Measurements from ENCODE around the gene EHMT2. TPM values are rescaled to one million over a fixed set of nuclear protein-coding genes. Genes with fewer than 3 reads are reported as not detected.

EHMT2 gene
- total and polyA plus RNA-seq, 2 of the 13 experiments (the other 11 are each of a cell fraction or from before 2014, with no cell fraction given): 55.2 to 69.2 TPM

- TF ChIP-seq GRHL1 (CRISPR knock-in tag; conservative IDR thresholded peaks at IDR 0.05) (no peak), POLR2G (IDR thresholded peaks at IDR 0.05; ENCODE audit: low read depth, low read length) (0 out of 2 replicates have a peak, but pooled peaks have one; percentile 1), MBD4 (IDR thresholded peaks at IDR 0.05; ENCODE audit: borderline replicate concordance, low read length) (0 out of 2 replicates have a peak, but pooled peaks have one; percentile 62), MED13 (CRISPR knock-in tag; IDR thresholded peaks at IDR 0.05) (no peak), ZNF567 (CRISPR knock-in tag; IDR thresholded peaks at IDR 0.05; ENCODE audit: borderline replicate concordance) (0 out of 2 replicates have a peak, but pooled peaks have one; percentile 24), ZNF383 (CRISPR knock-in tag; IDR thresholded peaks at IDR 0.05; ENCODE audit: borderline replicate concordance) (no peak), ZNF136 (CRISPR knock-in tag; IDR thresholded peaks at IDR 0.05; ENCODE audit: low read depth) (no peak), NFYC (CRISPR knock-in tag; IDR thresholded peaks at IDR 0.05) (no peak), ZNF720 (CRISPR knock-in tag; IDR thresholded peaks at IDR 0.05) (no peak), HDAC2 (CRISPR knock-in tag; IDR thresholded peaks at IDR 0.05) (no peak), ZNF749 (CRISPR knock-in tag; IDR thresholded peaks at IDR 0.05; ENCODE audit: borderline replicate concordance) (no peak), ZFP41 (CRISPR knock-in tag; IDR thresholded peaks at IDR 0.05; ENCODE audit: borderline replicate concordance) (no peak), ZNF207 (IDR thresholded peaks at IDR 0.05; ENCODE audit: borderline replicate concordance) (no peak), CAMTA2 (CRISPR knock-in tag; IDR thresholded peaks at IDR 0.05; ENCODE audit: borderline replicate concordance) (no peak), FOXO4 (CRISPR knock-in tag; conservative IDR thresholded peaks at IDR 0.05) (no peak), SMARCC2 (IDR thresholded peaks at IDR 0.05) (0 out of 2 replicates have a peak, but pooled peaks have one; percentile 9), TAF1 (CRISPR knock-in tag; IDR thresholded peaks at IDR 0.05) (peak; percentile 30; the same call in 1 of the 2 replicates), MEIS1 (CRISPR knock-in tag; IDR thresholded peaks at IDR 0.05; ENCODE audit: borderline replicate concordance) (no peak)
- TF ChIP-seq, protein P1, sequence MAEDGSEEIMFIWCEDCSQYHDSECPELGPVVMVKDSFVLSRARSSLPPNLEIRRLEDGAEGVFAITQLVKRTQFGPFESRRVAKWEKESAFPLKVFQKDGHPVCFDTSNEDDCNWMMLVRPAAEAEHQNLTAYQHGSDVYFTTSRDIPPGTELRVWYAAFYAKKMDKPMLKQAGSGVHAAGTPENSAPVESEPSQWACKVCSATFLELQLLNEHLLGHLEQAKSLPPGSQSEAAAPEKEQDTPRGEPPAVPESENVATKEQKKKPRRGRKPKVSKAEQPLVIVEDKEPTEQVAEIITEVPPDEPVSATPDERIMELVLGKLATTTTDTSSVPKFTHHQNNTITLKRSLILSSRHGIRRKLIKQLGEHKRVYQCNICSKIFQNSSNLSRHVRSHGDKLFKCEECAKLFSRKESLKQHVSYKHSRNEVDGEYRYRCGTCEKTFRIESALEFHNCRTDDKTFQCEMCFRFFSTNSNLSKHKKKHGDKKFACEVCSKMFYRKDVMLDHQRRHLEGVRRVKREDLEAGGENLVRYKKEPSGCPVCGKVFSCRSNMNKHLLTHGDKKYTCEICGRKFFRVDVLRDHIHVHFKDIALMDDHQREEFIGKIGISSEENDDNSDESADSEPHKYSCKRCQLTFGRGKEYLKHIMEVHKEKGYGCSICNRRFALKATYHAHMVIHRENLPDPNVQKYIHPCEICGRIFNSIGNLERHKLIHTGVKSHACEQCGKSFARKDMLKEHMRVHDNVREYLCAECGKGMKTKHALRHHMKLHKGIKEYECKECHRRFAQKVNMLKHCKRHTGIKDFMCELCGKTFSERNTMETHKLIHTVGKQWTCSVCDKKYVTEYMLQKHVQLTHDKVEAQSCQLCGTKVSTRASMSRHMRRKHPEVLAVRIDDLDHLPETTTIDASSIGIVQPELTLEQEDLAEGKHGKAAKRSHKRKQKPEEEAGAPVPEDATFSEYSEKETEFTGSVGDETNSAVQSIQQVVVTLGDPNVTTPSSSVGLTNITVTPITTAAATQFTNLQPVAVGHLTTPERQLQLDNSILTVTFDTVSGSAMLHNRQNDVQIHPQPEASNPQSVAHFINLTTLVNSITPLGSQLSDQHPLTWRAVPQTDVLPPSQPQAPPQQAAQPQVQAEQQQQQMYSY (CRISPR knock-in tag; IDR thresholded peaks at IDR 0.05): no peak
- TF ChIP-seq, protein P2, sequence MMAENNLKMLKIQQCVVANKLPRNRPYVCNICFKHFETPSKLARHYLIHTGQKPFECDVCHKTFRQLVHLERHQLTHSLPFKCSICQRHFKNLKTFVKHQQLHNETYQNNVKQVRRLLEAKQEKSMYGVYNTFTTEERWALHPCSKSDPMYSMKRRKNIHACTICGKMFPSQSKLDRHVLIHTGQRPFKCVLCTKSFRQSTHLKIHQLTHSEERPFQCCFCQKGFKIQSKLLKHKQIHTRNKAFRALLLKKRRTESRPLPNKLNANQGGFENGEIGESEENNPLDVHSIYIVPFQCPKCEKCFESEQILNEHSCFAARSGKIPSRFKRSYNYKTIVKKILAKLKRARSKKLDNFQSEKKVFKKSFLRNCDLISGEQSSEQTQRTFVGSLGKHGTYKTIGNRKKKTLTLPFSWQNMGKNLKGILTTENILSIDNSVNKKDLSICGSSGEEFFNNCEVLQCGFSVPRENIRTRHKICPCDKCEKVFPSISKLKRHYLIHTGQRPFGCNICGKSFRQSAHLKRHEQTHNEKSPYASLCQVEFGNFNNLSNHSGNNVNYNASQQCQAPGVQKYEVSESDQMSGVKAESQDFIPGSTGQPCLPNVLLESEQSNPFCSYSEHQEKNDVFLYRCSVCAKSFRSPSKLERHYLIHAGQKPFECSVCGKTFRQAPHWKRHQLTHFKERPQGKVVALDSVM (CRISPR knock-in tag; IDR thresholded peaks at IDR 0.05): no peak
These were observed 60.8 kb downstream of the EHMT2 start (continued) for GRCh38 chr6:31836474-31837368.

Measured in HepG2 (cell line).